IMR-90 (cell line): ENCODE data around the gene KRT1. TPM values are rescaled to one million over a fixed set of nuclear protein-coding genes. Genes with fewer than 3 reads are reported as not detected.

Source experiments
- ATAC-seq: fragments of 200-7000 bp; cut with Tn5 transposase; 2 replicates; pipeline ENCODE4 v1.9.1; 2020; ENCODE audit warnings: low read depth, mild to moderate bottlenecking, moderate library complexity
- BruUV-seq: library from RNA; stranded (reverse); fragments of 400-500 nt; replicated peaks from 2 replicates; lab custom pipeline; 2021; lab: Mats Ljungman, UMichigan
- CTCF ChIA-PET: fragments of 300-600 bp; formaldehyde crosslinking; extraction: SDS; loops from one replicate; lab custom pipeline; 2021; ENCODE audit warnings: antibody characterized with exemption; lab: Yijun Ruan, JAX
- POLR2A ChIA-PET: fragments of 300-600 bp; sonication (Branson Sonifier 250); formaldehyde crosslinking; loops from one replicate; lab custom pipeline; 2022; ENCODE audit warnings: antibody characterized with exemption; ENCODE audit not compliant: unreplicated experiment; lab: Charles Lee
- DNase-seq: peaks from one replicate; pipeline ENCODE4 v3.0.0; 2013
- H2AFZ ChIP-seq: replicated peaks from 2 replicates; pipeline ENCODE3; 2013; ENCODE audit warnings: low read length, mild to moderate bottlenecking; ENCODE audit not compliant: poor library complexity
- H2AK5ac ChIP-seq: 2 replicates; pipeline ENCODE4 v1.6.1; 2013; ENCODE audit warnings: low read depth, low read length, inconsistent platforms
- H2AK9ac ChIP-seq: replicated peaks from 2 replicates; pipeline ENCODE3; 2013; ENCODE audit warnings: mild to moderate bottlenecking, low read depth, low read length, moderate library complexity; ENCODE audit not compliant: poor library complexity
- H2BK120ac ChIP-seq: 2 replicates; pipeline ENCODE4 v1.6.1; 2013; ENCODE audit warnings: low read depth, low read length, inconsistent platforms
- H2BK15ac ChIP-seq: 3 replicates; pipeline ENCODE4 v1.6.1; 2013; ENCODE audit warnings: low read depth, low read length, inconsistent platforms
- H2BK20ac ChIP-seq: 2 replicates; pipeline ENCODE4 v1.6.1; 2013; ENCODE audit warnings: low read depth, mild to moderate bottlenecking, inconsistent platforms, low read length, moderate library complexity
- H2BK5ac ChIP-seq: 2 replicates; pipeline ENCODE4 v1.6.1; 2013; ENCODE audit warnings: mild to moderate bottlenecking, low read depth, low read length, inconsistent platforms; ENCODE audit not compliant: poor library complexity, severe bottlenecking
- H3K14ac ChIP-seq: replicated peaks from 2 replicates; pipeline ENCODE4 v1.6.1; 2013; ENCODE audit warnings: low read depth, low read length, inconsistent platforms
- H3K18ac ChIP-seq: 2 replicates; pipeline ENCODE4 v1.6.1; 2013; ENCODE audit warnings: low read depth, low read length, control low read depth
- H3K23ac ChIP-seq: 2 replicates; pipeline ENCODE4 v1.6.1; 2013; ENCODE audit warnings: low read depth, low read length, inconsistent platforms
- H3K27ac ChIP-seq: 2 replicates; pipeline ENCODE4 v1.5.1; 2013; ENCODE audit warnings: mild to moderate bottlenecking, control low read depth, low read length; ENCODE audit not compliant: insufficient read depth
- H3K27me3 ChIP-seq: 2 replicates; pipeline ENCODE4 v1.6.1; 2013; ENCODE audit warnings: low read length; ENCODE audit not compliant: control insufficient read depth, insufficient read depth
- H3K36me3 ChIP-seq: 2 replicates; pipeline ENCODE4 v1.6.1; 2013; ENCODE audit warnings: low read length, mixed read lengths; ENCODE audit not compliant: control insufficient read depth, insufficient read depth
- H3K4ac ChIP-seq: 2 replicates; pipeline ENCODE4 v1.6.1; 2013; ENCODE audit warnings: low read depth, low read length, inconsistent platforms
- H3K4me1 ChIP-seq: 2 replicates; pipeline ENCODE4 v1.6.1; 2013; ENCODE audit warnings: low read length, mixed read lengths; ENCODE audit not compliant: control insufficient read depth, insufficient read depth
- H3K4me2 ChIP-seq: 2 replicates; pipeline ENCODE4 v1.6.1; 2013; ENCODE audit warnings: low read depth, mild to moderate bottlenecking, control low read depth, low read length, moderate library complexity
- H3K4me3 ChIP-seq: 2 replicates; pipeline ENCODE4 v1.5.1; 2013; ENCODE audit warnings: low read depth, mild to moderate bottlenecking, control low read depth, low read length, moderate library complexity; ENCODE audit not compliant: insufficient read depth
- H3K56ac ChIP-seq: 2 replicates; pipeline ENCODE4 v1.6.1; 2013; ENCODE audit warnings: low read length, inconsistent platforms; ENCODE audit not compliant: insufficient read depth; ENCODE audit errors: extremely low read depth
- H3K79me1 ChIP-seq, 2 experiments: 2 replicates each; pipeline ENCODE4 v1.6.1; 2013; ENCODE audit warnings: low read length in 2 of 2, inconsistent platforms in 1 of 2, low read depth in 1 of 2
- H3K9ac ChIP-seq: 2 replicates; pipeline ENCODE4 v1.6.1; 2013; ENCODE audit warnings: low read depth, low read length, control low read depth
- H3K9me1 ChIP-seq: 2 replicates; pipeline ENCODE4 v1.6.1; 2013; ENCODE audit warnings: low read length, inconsistent platforms; ENCODE audit not compliant: insufficient read depth
- H3K9me3 ChIP-seq: 2 replicates; pipeline ENCODE4 v1.6.1; 2013; ENCODE audit warnings: low read length; ENCODE audit not compliant: control insufficient read depth, insufficient read depth
- H4K20me1 ChIP-seq: 2 replicates; pipeline ENCODE4 v1.6.1; 2013; ENCODE audit warnings: low read length, inconsistent platforms; ENCODE audit not compliant: insufficient read depth
- H4K5ac ChIP-seq: 2 replicates; pipeline ENCODE4 v1.6.1; 2013; ENCODE audit warnings: mild to moderate bottlenecking, low read depth, low read length, control low read depth
- H4K8ac ChIP-seq, 2 experiments: 2 replicates each; pipeline ENCODE4 v1.6.1; 2013; ENCODE audit warnings: low read depth in 2 of 2, low read length in 2 of 2, control low read depth in 1 of 2, inconsistent platforms in 1 of 2
- H4K91ac ChIP-seq: 2 replicates; pipeline ENCODE4 v1.6.1; 2013; ENCODE audit warnings: low read depth, low read length, inconsistent platforms; ENCODE audit not compliant: insufficient read depth
- CTCF ChIP-seq: conservative IDR thresholded peaks from 2 replicates; pipeline ENCODE4 v1.5.1; 2012; ENCODE audit warnings: mild to moderate bottlenecking, low read depth, low read length, improper control_type of control experiment
- ELK1 ChIP-seq: fragments of 150-350 bp; IDR thresholded peaks from 2 replicates; pipeline ENCODE4 v1.6.1; 2016; ENCODE audit warnings: low read depth, mild to moderate bottlenecking, low read length, moderate library complexity, borderline replicate concordance
- FOS ChIP-seq: fragments of 150-350 bp; IDR thresholded peaks from 2 replicates; pipeline ENCODE4 v1.6.1; 2016; ENCODE audit warnings: low read depth, low read length
- MAFK ChIP-seq: IDR thresholded peaks from 2 replicates; pipeline ENCODE4 v1.6.1; 2012; ENCODE audit warnings: low read depth, low read length, improper control_type of control experiment
- MAZ ChIP-seq: IDR thresholded peaks from 2 replicates; pipeline ENCODE4 v1.6.1; 2012; ENCODE audit warnings: low read depth, mild to moderate bottlenecking, low read length, improper control_type of control experiment, moderate library complexity, borderline replicate concordance
- POLR2A ChIP-seq: IDR thresholded peaks from 2 replicates; pipeline ENCODE4 v1.6.1; 2012; ENCODE audit warnings: mild to moderate bottlenecking, low read depth, low read length
- RAD21 ChIP-seq: IDR thresholded peaks from 2 replicates; pipeline ENCODE4 v1.6.1; 2012; ENCODE audit warnings: low read length, improper control_type of control experiment
- RCOR1 ChIP-seq: IDR thresholded peaks from 2 replicates; pipeline ENCODE4 v1.6.1; 2012; ENCODE audit warnings: mild to moderate bottlenecking, low read length, improper control_type of control experiment; ENCODE audit not compliant: insufficient replicate concordance
- SMC3 ChIP-seq: fragments of 150-350 bp; IDR thresholded peaks from 2 replicates; pipeline ENCODE4 v1.6.1; 2016; ENCODE audit warnings: low read depth, mild to moderate bottlenecking, antibody characterized with exemption, low read length, moderate library complexity
- WGBS, 2 experiments: methylation state at CpG; one replicate each; pipeline versions ENCODE4 v1.1.5 to v1.1.7; 2013; ENCODE audit warnings: missing lambda C conversion rate in 2 of 2; ENCODE audit not compliant: insufficient read length in 1 of 2; ENCODE audit errors: extremely low coverage in 2 of 2; 5-methylcytosine and 5-hydroxymethylcytosine counted together
- dilution Hi-C: fragments of 300-500 bp; cut with HindIII; formaldehyde crosslinking; loops from one replicate; pipeline ENCODE4 v1.14.3; 2018; ENCODE audit warnings: low sequenced_read_pairs; ENCODE audit not compliant: unreplicated experiment
- in situ Hi-C: fragments of 300-500 bp; cut with MboI; formaldehyde crosslinking; loops from 3 replicates; pipeline ENCODE4 v1.14.3; 2019; ENCODE audit warnings: low sequenced_read_pairs, inconsistent platforms, mixed read lengths
- intact Hi-C: fragments of 100-400 bp; cut with micrococcal nuclease; formaldehyde crosslinking; loops from 2 replicates; pipeline ENCODE4 v1.10.0; 2022
- polyA plus RNA-seq, 3 experiments: library from polyadenylated mRNA; depleted of rRNA; stranded (reverse); fragments of >200 nt; gene quantifications; 2 replicates each; pipeline ENCODE4 v1.2.3, GENCODE V29; 2012; ENCODE audit warnings: low replicate concordance in 1 of 3
- total RNA-seq: library from RNA; depleted of rRNA; stranded (reverse); fragments of >200 nt; gene quantifications from 2 replicates; pipeline ENCODE4 v1.2.3, GENCODE V29; 2012
- TF ChIP-seq, protein P1 (sequence below): fragments of 150-350 bp; IDR thresholded peaks from 2 replicates; pipeline ENCODE4 v1.6.1; 2017; ENCODE audit warnings: mild to moderate bottlenecking, antibody characterized with exemption, low read length, low read depth

The KRT1 gene
- total and polyA plus RNA-seq, 2 of the 4 experiments (the other 2 are of a cell fraction) = not detected

- no peak for TF ChIP-seq MAZ
These were observed 6.7 kb upstream of the KRT1 start (continued) for GRCh38 chr12:52686756-52687487.

GRCh38 chr12:52686063-52686462 is 5.9 kb upstream of the KRT1 start:
- H3K27ac ChIP-seq = no peak overlapping the region
- intact Hi-C loops (no loop called here), dilution Hi-C loops (no loop called here), in situ Hi-C loops (no loop called here)
- WGBS, 2 experiments = no CpG with 5 or more reads among the region's 3 CpGs
- H3K4ac ChIP-seq = no peak overlapping the region
- POLR2A ChIA-PET = no interaction called here
- peaks cover 2% of the 10 kb centered on the region; the same call in 1 of the 2 replicates for H3K4me1 ChIP-seq
- H4K20me1 ChIP-seq = no peaks in the 10 kb centered on the region
- no peak overlapping the region for H4K8ac ChIP-seq
- no peaks in the 10 kb centered on the region for H3K9me1 ChIP-seq
- H3K14ac ChIP-seq = no peak overlapping the region
- H3K9ac ChIP-seq = no peak overlapping the region
- no peak overlapping the region for H2BK120ac ChIP-seq
- H4K91ac ChIP-seq = no peak overlapping the region
- H3K79me1 ChIP-seq = no peaks in the 10 kb centered on the region
- H3K18ac ChIP-seq = no peak overlapping the region
- H2AK5ac ChIP-seq = no peak overlapping the region
- no peak for DNase-seq
- H3K4me3 ChIP-seq = no peak overlapping the region
- H3K9me3 ChIP-seq = no peaks in the 10 kb centered on the region
- H3K23ac ChIP-seq = no peak overlapping the region
- no peak overlapping the region for H2BK20ac ChIP-seq
- no peak overlapping the region for H3K4me2 ChIP-seq
- no peak for TF ChIP-seq CTCF
- TF ChIP-seq, protein P1, sequence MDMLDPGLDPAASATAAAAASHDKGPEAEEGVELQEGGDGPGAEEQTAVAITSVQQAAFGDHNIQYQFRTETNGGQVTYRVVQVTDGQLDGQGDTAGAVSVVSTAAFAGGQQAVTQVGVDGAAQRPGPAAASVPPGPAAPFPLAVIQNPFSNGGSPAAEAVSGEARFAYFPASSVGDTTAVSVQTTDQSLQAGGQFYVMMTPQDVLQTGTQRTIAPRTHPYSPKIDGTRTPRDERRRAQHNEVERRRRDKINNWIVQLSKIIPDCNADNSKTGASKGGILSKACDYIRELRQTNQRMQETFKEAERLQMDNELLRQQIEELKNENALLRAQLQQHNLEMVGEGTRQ = no peak
- no peak for TF ChIP-seq MAZ
- TF ChIP-seq FOS = no peak
- TF ChIP-seq POLR2A = no peak
- no peak for TF ChIP-seq ELK1
- no peak for TF ChIP-seq RAD21
- no peak for TF ChIP-seq MAFK
- no peak for TF ChIP-seq RCOR1
- no peak for TF ChIP-seq SMC3
- CTCF ChIA-PET = no interaction called here
- no TSS peak for BruUV-seq
- no peak overlapping the region for H2AFZ ChIP-seq
- no peak overlapping the region for H2BK15ac ChIP-seq
- no peaks in the 10 kb centered on the region for H3K36me3 ChIP-seq
- H4K5ac ChIP-seq = no peak overlapping the region
- peaks cover 47% of the 10 kb centered on the region for H3K27me3 ChIP-seq
- ATAC-seq = no peak
- no peak overlapping the region for H2BK5ac ChIP-seq
- no peak overlapping the region for H2AK9ac ChIP-seq
- no peak overlapping the region for H3K56ac ChIP-seq
